GM21723 (cell line): Measurements from ENCODE around the gene MICAL3.

ENCODE experiments used
- ATAC-seq: cut with Tn5 transposase; IDR thresholded peaks from one replicate; pipeline ENCODE4 v1.9.1; 2021; ENCODE audit warnings: mild to moderate bottlenecking, moderate library complexity; ENCODE audit not compliant: unreplicated experiment

MICAL3 gene

GRCh38 chr22:17825876-17826550 lies 198.3 kb downstream of the MICAL3 start:
- ATAC-seq: no peak

GRCh38 chr22:17824457-17824856 lies 199.9 kb downstream of the MICAL3 start:
- no peak for ATAC-seq

- ATAC-seq: no peak
These were observed 200.4 kb downstream of the MICAL3 start for GRCh38 chr22:17823964-17824363.

- ATAC-seq: no peak
These were observed 201.1 kb downstream of the MICAL3 start for GRCh38 chr22:17823226-17823625.

- no peak for ATAC-seq
These were observed 202.3 kb downstream of the MICAL3 start for GRCh38 chr22:17822087-17822486.

GRCh38 chr22:17820879-17821439 lies 203.4 kb downstream of the MICAL3 start:
- ATAC-seq: no peak

GRCh38 chr22:17818649-17819048 lies 205.7 kb downstream of the MICAL3 start:
- ATAC-seq: no peak

- ATAC-seq: no peak
These were observed 206.2 kb downstream of the MICAL3 start for GRCh38 chr22:17818180-17818579.

- ATAC-seq: no peak
These were observed 206.8 kb downstream of the MICAL3 start for GRCh38 chr22:17817511-17818065.

- ATAC-seq: no peak
These were observed 207.3 kb downstream of the MICAL3 start for GRCh38 chr22:17817079-17817478.

GRCh38 chr22:17816649-17817048 lies 207.7 kb downstream of the MICAL3 start:
- no peak for ATAC-seq

- no peak for ATAC-seq
These were observed 208.6 kb downstream of the MICAL3 start for GRCh38 chr22:17815703-17816254.

- no peak for ATAC-seq
These were observed 209.5 kb downstream of the MICAL3 start for GRCh38 chr22:17814830-17815229.

- ATAC-seq: no peak
These were observed 210.3 kb downstream of the MICAL3 start for GRCh38 chr22:17814084-17814483.

- ATAC-seq: no peak
These were observed 213.2 kb downstream of the MICAL3 start for GRCh38 chr22:17811119-17811518.

- no peak for ATAC-seq
These were observed 213.7 kb downstream of the MICAL3 start for GRCh38 chr22:17810570-17811116.

GRCh38 chr22:17808693-17809403 lies 215.5 kb downstream of the MICAL3 start:
- no peak for ATAC-seq

- ATAC-seq: no peak
These were observed 216.6 kb downstream of the MICAL3 start for GRCh38 chr22:17807578-17808410.

GRCh38 chr22:17807086-17807485 lies 217.3 kb downstream of the MICAL3 start:
- no peak for ATAC-seq

GRCh38 chr22:17806437-17806836 lies 217.9 kb downstream of the MICAL3 start:
- no peak for ATAC-seq
